ENCODE data around the gene SCG5. TPM values are rescaled to one million over a fixed set of nuclear protein-coding genes. Genes with fewer than 3 reads are reported as not detected.

Gene SCG5
- polyA plus RNA-seq, 1 experiment, result 44.4 TPM

GRCh38 chr15:32694222-32694983, 52.9 kb downstream of the SCG5 start:
- Histone ChIP-seq H3K9me3 (ENCODE audit: control insufficient read depth, insufficient read depth, low read length) (peaks cover 6% of the 10 kb centered on the region), H3K27me3 (ENCODE audit: control insufficient read depth, insufficient read depth, low read length) (no peaks in the 10 kb centered on the region), H3K4me3 (ENCODE audit: low read depth, low read length) (no peak overlapping the region), H3K27ac (ENCODE audit: low read depth, low read length) (no peak overlapping the region)
- no peak for DNase-seq (ENCODE audit: low read depth, low spot score)
- ChIA-PET POLR2A (no interaction called here), CTCF (interaction anchor here (1.0 kb wide), 1 partner anchor 32 kb away, joined by 3 read pairs; no protein-coding TSS in a partner anchor)
- no peak for TF ChIP-seq CTCF (IDR thresholded peaks at IDR 0.05; ENCODE audit: low read depth, low read length)

GRCh38 chr15:32698773-32699390, 57.4 kb downstream of the SCG5 start:
- Histone ChIP-seq H3K9me3 (ENCODE audit: control insufficient read depth, insufficient read depth, low read length) (peaks cover 8% of the 10 kb centered on the region), H3K27ac (ENCODE audit: low read depth, low read length) (no peak overlapping the region), H3K27me3 (ENCODE audit: control insufficient read depth, insufficient read depth, low read length) (no peaks in the 10 kb centered on the region), H3K4me3 (ENCODE audit: low read depth, low read length) (no peak overlapping the region)
- POLR2A ChIA-PET, result no interaction called here
- CTCF ChIA-PET, result no interaction called here
- no peak for DNase-seq (ENCODE audit: low read depth, low spot score)
- TF ChIP-seq CTCF (IDR thresholded peaks at IDR 0.05; ENCODE audit: low read depth, low read length), result no peak

GRCh38 chr15:32700501-32701150, 59.1 kb downstream of the SCG5 start:
- Histone ChIP-seq H3K4me3 (ENCODE audit: low read depth, low read length) (no peak overlapping the region), H3K27me3 (ENCODE audit: control insufficient read depth, insufficient read depth, low read length) (no peaks in the 10 kb centered on the region), H3K9me3 (ENCODE audit: control insufficient read depth, insufficient read depth, low read length) (peaks cover 8% of the 10 kb centered on the region), H3K27ac (ENCODE audit: low read depth, low read length) (no peak overlapping the region)
- CTCF ChIA-PET, result no interaction called here
- no peak for DNase-seq (ENCODE audit: low read depth, low spot score)
- POLR2A ChIA-PET, result no interaction called here
- TF ChIP-seq CTCF (IDR thresholded peaks at IDR 0.05; ENCODE audit: low read depth, low read length), result no peak

GRCh38 chr15:32701863-32702262, 60.4 kb downstream of the SCG5 start:
- Histone ChIP-seq H3K9me3 (ENCODE audit: control insufficient read depth, insufficient read depth, low read length) (peaks cover 8% of the 10 kb centered on the region), H3K27ac (ENCODE audit: low read depth, low read length) (no peak overlapping the region), H3K4me3 (ENCODE audit: low read depth, low read length) (no peak overlapping the region), H3K27me3 (ENCODE audit: control insufficient read depth, insufficient read depth, low read length) (no peaks in the 10 kb centered on the region)
- CTCF ChIA-PET, result no interaction called here
- POLR2A ChIA-PET, result no interaction called here
- TF ChIP-seq CTCF (IDR thresholded peaks at IDR 0.05; ENCODE audit: low read depth, low read length), result no peak
- DNase-seq (ENCODE audit: low read depth, low spot score), result no peak

Measured in AG04450 (cell line).